Stimulated activated CD8-positive, alpha-beta memory T cell treated with anti-CD3 and anti-CD28 coated beads, Interleukin-15, amount 100 ng/mL, for 48 hours (primary cell): Measurements from ENCODE around the gene NPL.

Experiments
- DNase-seq, 2 donors: peaks; one replicate each; pipeline ENCODE4 v3.0.0-alpha.2; 2020; ENCODE audit warnings: low read depth in 2 of 2

NPL gene

GRCh38 chr1:182778862-182779261, 10.7 kb upstream of the NPL start:
- DNase-seq: no peak

GRCh38 chr1:182779530-182779929, 10.0 kb upstream of the NPL start:
- DNase-seq: no peak

- peak; percentile 36 to 49 for DNase-seq
Measured at GRCh38 chr1:182781841-182782586, 7.6 kb upstream of the NPL start.

GRCh38 chr1:182782587-182782913, 7.0 kb upstream of the NPL start:
- DNase-seq: no peak

- no peak for DNase-seq
Measured at GRCh38 chr1:182783068-182783467, 6.5 kb upstream of the NPL start.

GRCh38 chr1:182784556-182785171, 4.9 kb upstream of the NPL start:
- no peak for DNase-seq

GRCh38 chr1:182785181-182785580, 4.4 kb upstream of the NPL start:
- DNase-seq: no peak

- peak in 1 of 2 donors; percentile 8 for DNase-seq
Measured at GRCh38 chr1:182786223-182786994, 3.2 kb upstream of the NPL start.

GRCh38 chr1:182786995-182787324, 2.6 kb upstream of the NPL start:
- DNase-seq: no peak

GRCh38 chr1:182791281-182792179, 2.0 kb downstream of the NPL start:
- no peak for DNase-seq

GRCh38 chr1:182794091-182794490, 4.5 kb downstream of the NPL start:
- no peak for DNase-seq

GRCh38 chr1:182794676-182795201, 5.2 kb downstream of the NPL start:
- no peak for DNase-seq

GRCh38 chr1:182795563-182796228, 6.1 kb downstream of the NPL start:
- no peak for DNase-seq

- no peak for DNase-seq
Measured at GRCh38 chr1:182802006-182802803, 12.6 kb downstream of the NPL start.

- DNase-seq: no peak
Measured at GRCh38 chr1:182803846-182804245, 14.3 kb downstream of the NPL start.

- no peak for DNase-seq
Measured at GRCh38 chr1:182806015-182806678, 16.6 kb downstream of the NPL start.

- no peak for DNase-seq
Measured at GRCh38 chr1:182807907-182808306, 18.3 kb downstream of the NPL start.

- no peak for DNase-seq
Measured at GRCh38 chr1:182809414-182809957, 19.9 kb downstream of the NPL start.

GRCh38 chr1:182811975-182812722, 22.6 kb downstream of the NPL start:
- no peak for DNase-seq
